ENCODE measurements around the gene TNFSF8.

TNFSF8 gene

DNA sequence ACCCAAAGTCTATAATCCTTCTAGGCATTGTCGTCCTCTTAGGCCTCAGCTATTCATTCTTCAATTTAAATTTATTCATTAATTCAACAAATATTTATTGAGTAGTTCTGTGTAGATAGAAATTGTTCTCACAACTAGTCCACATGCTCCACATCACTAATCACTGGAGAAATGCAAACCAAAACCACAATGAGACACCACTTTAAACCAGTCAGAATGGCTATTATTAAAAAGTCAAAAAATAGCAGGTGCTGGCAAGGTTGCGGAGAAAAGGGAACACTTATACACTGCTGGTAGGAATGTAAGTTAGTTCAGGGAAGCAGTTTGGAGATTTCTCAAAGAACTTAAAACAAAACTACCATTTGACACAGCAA, 73.5 kb downstream of the TNFSF8 start:
- TF ChIP-seq, protein P1, sequence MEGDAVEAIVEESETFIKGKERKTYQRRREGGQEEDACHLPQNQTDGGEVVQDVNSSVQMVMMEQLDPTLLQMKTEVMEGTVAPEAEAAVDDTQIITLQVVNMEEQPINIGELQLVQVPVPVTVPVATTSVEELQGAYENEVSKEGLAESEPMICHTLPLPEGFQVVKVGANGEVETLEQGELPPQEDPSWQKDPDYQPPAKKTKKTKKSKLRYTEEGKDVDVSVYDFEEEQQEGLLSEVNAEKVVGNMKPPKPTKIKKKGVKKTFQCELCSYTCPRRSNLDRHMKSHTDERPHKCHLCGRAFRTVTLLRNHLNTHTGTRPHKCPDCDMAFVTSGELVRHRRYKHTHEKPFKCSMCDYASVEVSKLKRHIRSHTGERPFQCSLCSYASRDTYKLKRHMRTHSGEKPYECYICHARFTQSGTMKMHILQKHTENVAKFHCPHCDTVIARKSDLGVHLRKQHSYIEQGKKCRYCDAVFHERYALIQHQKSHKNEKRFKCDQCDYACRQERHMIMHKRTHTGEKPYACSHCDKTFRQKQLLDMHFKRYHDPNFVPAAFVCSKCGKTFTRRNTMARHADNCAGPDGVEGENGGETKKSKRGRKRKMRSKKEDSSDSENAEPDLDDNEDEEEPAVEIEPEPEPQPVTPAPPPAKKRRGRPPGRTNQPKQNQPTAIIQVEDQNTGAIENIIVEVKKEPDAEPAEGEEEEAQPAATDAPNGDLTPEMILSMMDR (IDR thresholded peaks at IDR 0.05; ENCODE audit: low read depth, low read length) = no peak
- no peak for DNase-seq (ENCODE audit: extremely low read depth, low read depth)

DNA sequence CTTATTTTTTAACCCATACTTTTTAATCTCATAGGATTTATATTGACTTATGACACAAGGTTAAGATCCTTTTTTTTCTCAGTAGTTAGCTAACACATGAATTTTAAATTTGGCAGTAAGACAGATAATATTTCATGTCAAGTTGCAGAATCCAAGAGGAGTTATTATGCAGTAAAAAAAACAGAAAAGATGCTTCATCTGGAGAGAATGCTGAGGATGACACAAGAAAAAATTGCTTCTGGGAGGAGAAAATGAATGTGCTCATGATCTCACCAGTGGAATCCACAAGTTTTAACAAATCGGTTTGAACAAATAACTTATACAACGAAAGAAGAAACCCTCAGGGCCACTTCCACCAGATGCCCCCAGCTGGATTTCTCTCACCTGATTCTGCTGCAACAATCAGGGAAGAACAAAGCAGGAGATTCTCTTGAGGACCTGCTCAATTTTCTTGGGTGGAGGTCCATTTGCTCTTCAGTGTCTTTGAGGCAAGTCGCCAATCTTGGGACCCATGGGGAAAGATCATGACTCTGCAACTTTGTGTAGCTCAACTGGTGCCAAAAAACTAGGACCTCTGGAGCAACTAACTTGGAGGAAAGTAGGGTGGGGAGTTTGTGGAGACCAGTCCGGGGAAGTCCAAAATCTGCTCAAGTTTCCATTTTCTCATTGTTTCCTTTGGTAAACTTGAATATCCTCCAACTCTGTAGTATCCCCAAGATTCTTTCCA, 74.0 kb downstream of the TNFSF8 start:
- TF ChIP-seq, protein P1 (IDR thresholded peaks at IDR 0.05; ENCODE audit: low read depth, low read length) = no peak

DNA sequence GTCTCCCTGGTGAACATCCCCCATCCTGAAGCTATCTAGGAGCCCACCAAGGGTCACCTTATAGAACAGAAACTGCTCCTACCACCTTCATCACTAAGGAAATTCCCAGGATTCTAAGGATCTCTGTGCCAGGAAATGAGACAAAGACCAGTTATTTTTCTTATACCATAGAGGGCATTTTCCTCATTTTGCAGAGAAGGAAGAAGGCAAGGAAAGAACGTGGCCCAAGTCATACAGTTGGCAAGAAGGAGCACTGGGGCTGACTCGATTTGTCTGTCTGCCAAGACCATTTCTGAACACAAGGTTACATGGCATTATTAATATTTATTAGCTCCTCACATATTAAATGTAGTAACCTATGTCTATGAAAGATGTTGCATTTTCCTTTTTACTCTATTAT, 74.9 kb downstream of the TNFSF8 start:
- DNase-seq (ENCODE audit: extremely low read depth, low read depth) = no peak
- TF ChIP-seq, protein P1 (IDR thresholded peaks at IDR 0.05; ENCODE audit: low read depth, low read length) = no peak

More for the DNA sequence above, 74.0 kb downstream of the TNFSF8 start:
- DNase-seq (ENCODE audit: extremely low read depth, low read depth) = peak; percentile 51

DNA sequence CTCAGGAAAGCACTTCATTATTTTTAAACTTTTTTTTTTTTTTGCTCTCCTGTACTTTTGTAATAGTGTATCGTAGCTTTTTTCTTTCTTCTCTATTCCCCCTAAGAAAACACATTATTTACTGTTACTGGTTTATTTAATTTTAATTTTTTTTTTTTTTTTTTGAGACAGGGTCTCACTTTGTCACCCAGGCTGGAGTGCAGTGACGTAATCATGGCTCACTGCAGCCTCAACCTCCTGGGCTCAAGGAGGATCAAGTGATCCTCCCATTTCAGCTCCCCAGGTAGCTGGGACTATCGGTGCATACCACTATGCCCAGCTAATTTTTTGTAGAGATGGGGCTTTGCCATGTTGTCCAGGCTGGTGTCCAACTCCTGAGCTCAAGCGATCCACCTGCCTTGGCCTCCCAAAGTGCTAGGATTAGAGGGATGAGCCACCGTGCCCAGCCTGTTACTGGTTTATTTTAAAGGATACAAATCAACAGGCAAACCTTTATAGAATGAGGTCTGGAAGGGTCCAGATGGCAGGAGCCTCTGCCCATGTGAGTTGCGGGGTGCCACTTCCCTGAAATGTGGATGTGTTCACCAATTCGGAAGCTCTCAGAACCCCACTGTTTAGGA, 75.5 kb downstream of the TNFSF8 start:
- DNase-seq (ENCODE audit: extremely low read depth, low read depth) = no peak
- TF ChIP-seq, protein P1 (IDR thresholded peaks at IDR 0.05; ENCODE audit: low read depth, low read length) = no peak

DNA sequence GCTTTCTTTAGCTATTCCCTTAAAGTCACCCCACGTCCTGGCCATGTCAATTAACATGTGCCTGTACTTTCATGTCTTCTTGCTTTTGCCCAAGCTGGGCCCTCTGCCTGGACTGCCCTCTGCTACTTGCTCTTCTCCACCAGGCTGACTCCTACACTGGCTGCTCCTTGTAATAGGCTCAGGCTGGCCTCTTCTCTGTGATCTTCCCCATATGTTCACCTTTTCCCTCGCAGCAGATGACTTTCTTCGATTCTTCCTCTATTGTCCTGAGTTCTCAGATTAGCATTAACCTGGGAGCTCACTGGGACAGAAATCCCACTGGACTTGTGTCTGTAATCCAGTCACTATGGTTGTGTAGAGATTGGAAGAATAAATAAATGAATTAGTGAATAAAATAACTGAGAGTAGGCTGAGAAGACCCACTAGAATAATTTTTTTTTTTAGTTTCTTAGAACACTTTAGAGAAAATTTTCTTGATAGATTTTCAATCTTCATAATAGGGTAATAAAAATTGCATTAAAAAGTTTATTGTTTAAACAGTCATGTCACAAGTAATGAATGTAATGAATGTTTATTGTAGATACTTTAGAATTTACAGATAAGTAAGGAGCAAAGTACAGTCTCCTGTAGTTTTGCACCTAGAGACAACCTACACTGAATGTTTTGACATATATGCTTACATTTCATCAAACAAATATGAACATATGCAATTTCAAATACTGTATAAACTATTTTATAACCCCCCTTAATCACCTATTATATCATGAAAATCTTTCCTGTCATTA, 77.1 kb downstream of the TNFSF8 start:
- TF ChIP-seq, protein P1 (IDR thresholded peaks at IDR 0.05; ENCODE audit: low read depth, low read length) = no peak
- no peak for DNase-seq (ENCODE audit: extremely low read depth, low read depth)

DNA sequence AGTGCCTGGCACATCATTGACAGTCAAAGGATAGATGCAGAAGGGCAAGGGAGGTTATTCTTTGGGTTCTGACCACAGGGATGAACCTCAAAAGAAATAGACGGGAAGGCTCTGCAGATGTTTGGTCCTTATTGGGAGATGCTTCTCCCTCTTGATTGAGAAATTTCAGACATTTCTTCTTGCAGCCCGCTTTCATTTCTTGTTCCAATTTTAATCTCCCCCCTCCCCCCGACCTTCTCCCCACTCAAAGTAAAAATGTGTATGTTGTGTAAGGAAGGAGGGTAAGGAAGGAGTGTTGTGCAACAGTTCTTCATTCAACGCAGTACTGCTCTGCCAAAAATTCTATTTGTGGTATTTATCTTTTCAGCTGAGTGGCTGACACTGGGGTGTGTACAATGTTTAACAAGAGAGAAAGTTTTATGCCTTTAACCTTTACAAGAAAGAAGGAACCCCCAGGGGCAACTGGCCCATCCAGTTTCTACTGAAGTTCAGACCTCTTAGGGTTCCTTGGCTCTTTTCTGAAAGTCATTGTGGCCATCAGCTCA, 78.3 kb downstream of the TNFSF8 start:
- peak; percentile 63 for DNase-seq (ENCODE audit: extremely low read depth, low read depth)
- TF ChIP-seq, protein P1 (IDR thresholded peaks at IDR 0.05; ENCODE audit: low read depth, low read length) = no peak

Data from AG09319 (cell line).